Uterus (tissue), 4 donors: ENCODE measurements around the gene KDM2B. TPM values are rescaled to one million over a fixed set of nuclear protein-coding genes. Genes with fewer than 3 reads are reported as not detected.

ENCODE experiments used
- DNase-seq, 2 donors: peaks; one replicate each; pipeline ENCODE4 v3.0.0-alpha.2; 2019 to 2020
- H3K27ac ChIP-seq, 2 donors: fragments of 200-600 bp; sonication (generic); 1 replicate in 1 of 2; 2 replicates in 1 of 2; pipeline ENCODE4 v1.5.1; 2016 to 2018
- H3K27me3 ChIP-seq, 2 donors: fragments of 200-600 bp; sonication (generic); one replicate each; pipeline ENCODE4 v1.5.1; 2018 to 2019; ENCODE audit warnings: control low read depth in 1 of 2
- H3K36me3 ChIP-seq, 2 donors: fragments of 200-600 bp; sonication (generic); one replicate each; pipeline ENCODE4 v1.5.1; 2019; ENCODE audit warnings: control low read depth in 1 of 2
- H3K4me1 ChIP-seq, 2 donors: fragments of 200-600 bp; sonication (generic); one replicate each; pipeline ENCODE4 v1.5.1; 2018 to 2019; ENCODE audit warnings: control low read depth in 1 of 2
- H3K4me3 ChIP-seq, 2 donors: fragments of 200-600 bp; sonication (generic); 1 replicate in 1 of 2; 2 replicates in 1 of 2; pipeline ENCODE4 v1.5.1; 2018 to 2019; ENCODE audit warnings: mild to moderate bottlenecking in 1 of 2
- H3K9me3 ChIP-seq, 2 donors: fragments of 200-600 bp; sonication (generic); one replicate each; pipeline ENCODE4 v1.5.1; 2019; ENCODE audit warnings: control low read depth in 1 of 2
- POLR2A ChIP-seq, 2 donors: fragments of 450-650 bp; IDR thresholded peaks; one replicate each; pipeline ENCODE4 v1.6.1; 2016; ENCODE audit warnings: antibody characterized with exemption in 2 of 2, mild to moderate bottlenecking in 1 of 2, moderate library complexity in 1 of 2
- intact Hi-C: fragments of 100-400 bp; cut with DNase I; formaldehyde crosslinking; loops from one replicate; pipeline ENCODE4 v1.15.1; 2023; ENCODE audit warnings: low total_unique reads
- total RNA-seq, 4 donors: library from RNA; depleted of rRNA in 3 of 4; stranded (reverse); fragments of >200 nt in 3 of 4; gene quantifications; one replicate each; pipeline versions ENCODE4 v1.1.0 to v1.2.4, GENCODE V29; 2014 to 2023
- TF ChIP-seq, protein P1 (sequence below), 4 experiments: fragments of 200-600 bp in 2 of 4; fragments of 450-650 bp in 2 of 4; sonication (generic) in 2 of 4; IDR thresholded peaks; one replicate each; pipeline ENCODE4 v1.5.1; 2016 to 2019; ENCODE audit warnings: antibody characterized with exemption in 4 of 4, mild to moderate bottlenecking in 2 of 4, moderate library complexity in 1 of 4
- donor health status: DM: yes; HTN: yes; CAD: no.

KDM2B gene
- total RNA-seq, 4 donors from 2014 or later, result 6.1 to 78.0 (median 19.8) TPM

DNA sequence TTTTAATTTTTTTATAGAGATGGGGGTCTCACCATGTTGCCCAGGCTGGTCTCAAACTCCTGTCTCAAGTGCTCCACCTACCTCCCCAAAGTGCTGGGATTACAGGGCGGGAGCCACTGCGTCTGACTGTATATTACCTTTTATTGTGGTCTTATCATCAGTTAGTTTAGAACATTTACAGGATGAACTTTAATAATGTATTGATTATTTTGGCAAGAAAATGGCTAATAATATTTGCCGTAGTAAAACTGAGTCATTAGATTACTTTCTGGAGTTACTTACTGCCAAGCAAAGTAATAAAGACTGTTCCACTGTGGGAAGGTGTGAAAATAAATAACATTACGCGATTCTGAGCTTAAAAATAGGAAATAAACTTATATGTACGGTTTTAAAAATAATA lies 21.9 kb upstream of the KDM2B start:
- intact Hi-C loops, result no loop called here
- no peaks in the 10 kb centered on the region for H3K27me3 ChIP-seq
- H3K36me3 ChIP-seq, result no peaks in the 10 kb centered on the region
- H3K9me3 ChIP-seq, result no peaks in the 10 kb centered on the region
- no peak overlapping the region for H3K27ac ChIP-seq
- H3K4me1 ChIP-seq, result no peaks in the 10 kb centered on the region
- no peak for TF ChIP-seq POLR2A (IDR thresholded peaks at IDR 0.05)
- TF ChIP-seq, protein P1, sequence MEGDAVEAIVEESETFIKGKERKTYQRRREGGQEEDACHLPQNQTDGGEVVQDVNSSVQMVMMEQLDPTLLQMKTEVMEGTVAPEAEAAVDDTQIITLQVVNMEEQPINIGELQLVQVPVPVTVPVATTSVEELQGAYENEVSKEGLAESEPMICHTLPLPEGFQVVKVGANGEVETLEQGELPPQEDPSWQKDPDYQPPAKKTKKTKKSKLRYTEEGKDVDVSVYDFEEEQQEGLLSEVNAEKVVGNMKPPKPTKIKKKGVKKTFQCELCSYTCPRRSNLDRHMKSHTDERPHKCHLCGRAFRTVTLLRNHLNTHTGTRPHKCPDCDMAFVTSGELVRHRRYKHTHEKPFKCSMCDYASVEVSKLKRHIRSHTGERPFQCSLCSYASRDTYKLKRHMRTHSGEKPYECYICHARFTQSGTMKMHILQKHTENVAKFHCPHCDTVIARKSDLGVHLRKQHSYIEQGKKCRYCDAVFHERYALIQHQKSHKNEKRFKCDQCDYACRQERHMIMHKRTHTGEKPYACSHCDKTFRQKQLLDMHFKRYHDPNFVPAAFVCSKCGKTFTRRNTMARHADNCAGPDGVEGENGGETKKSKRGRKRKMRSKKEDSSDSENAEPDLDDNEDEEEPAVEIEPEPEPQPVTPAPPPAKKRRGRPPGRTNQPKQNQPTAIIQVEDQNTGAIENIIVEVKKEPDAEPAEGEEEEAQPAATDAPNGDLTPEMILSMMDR (IDR thresholded peaks at IDR 0.05), result no peak
- DNase-seq, result no peak
- no peak overlapping the region for H3K4me3 ChIP-seq

DNA sequence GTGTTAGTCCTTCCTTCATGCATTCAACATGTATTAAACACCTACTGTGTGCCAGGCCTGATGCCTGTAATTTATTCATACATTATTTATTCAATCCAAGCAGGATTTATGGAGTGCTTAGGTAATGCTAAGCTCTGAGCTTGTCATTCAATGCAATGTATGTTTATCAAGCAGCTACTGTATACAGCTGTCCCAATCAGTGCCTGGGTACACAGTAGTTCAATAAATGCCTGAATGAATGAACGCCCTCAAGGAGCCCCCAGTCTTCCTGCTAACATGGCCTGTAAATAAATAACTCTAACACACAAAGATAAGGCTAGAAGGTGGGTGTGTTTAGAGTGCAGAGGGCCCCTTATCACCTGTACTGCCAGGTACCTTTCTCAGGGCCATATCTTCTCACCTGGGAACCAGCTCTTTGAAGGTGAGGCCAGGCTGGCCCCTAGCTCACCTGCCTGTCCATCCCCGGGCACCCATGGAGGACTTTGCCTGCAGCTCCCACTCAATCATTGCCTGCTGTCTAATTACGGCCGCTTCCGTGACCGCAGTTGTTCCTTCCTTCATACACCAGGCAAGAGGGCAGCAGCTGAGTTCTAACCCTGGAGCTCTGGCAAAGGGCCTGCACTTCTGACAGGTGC lies 20.0 kb upstream of the KDM2B start:
- H3K36me3 ChIP-seq, result no peaks in the 10 kb centered on the region
- H3K27me3 ChIP-seq, result no peaks in the 10 kb centered on the region
- H3K9me3 ChIP-seq, result no peaks in the 10 kb centered on the region
- no peak overlapping the region for H3K27ac ChIP-seq
- H3K4me1 ChIP-seq, result no peaks in the 10 kb centered on the region
- H3K4me3 ChIP-seq, result no peak overlapping the region
- TF ChIP-seq, protein P1 (IDR thresholded peaks at IDR 0.05), result no peak
- TF ChIP-seq POLR2A (IDR thresholded peaks at IDR 0.05), result no peak
- intact Hi-C loops, result no loop called here
- DNase-seq, result no peak

DNA sequence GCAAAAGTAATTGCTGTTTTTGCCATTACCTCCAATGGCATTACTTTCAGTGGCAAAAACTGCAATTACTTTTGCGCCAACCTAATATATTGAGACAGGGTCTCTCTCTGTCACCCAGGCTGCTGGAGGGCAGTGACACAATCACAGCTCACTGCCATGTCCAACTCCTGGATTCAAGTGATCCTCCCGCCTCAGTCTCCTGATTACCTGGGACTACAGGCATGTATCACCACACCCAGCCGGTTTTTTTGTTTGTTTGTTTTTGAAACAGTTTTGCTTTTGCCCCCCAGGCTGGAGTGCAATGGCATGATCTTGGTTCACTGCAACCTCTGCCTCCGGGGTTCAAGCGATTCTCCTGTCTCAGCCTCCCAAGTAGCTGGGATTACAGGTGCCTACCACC lies 15.7 kb upstream of the KDM2B start:
- no peak for DNase-seq
- Histone ChIP-seq H3K36me3 (no peaks in the 10 kb centered on the region), H3K9me3 (no peaks in the 10 kb centered on the region), H3K4me1 (no peaks in the 10 kb centered on the region), H3K4me3 (no peak overlapping the region), H3K27me3 (no peaks in the 10 kb centered on the region), H3K27ac (no peak overlapping the region)
- TF ChIP-seq POLR2A (IDR thresholded peaks at IDR 0.05), result no peak
- TF ChIP-seq, protein P1 (IDR thresholded peaks at IDR 0.05), result no peak
- intact Hi-C loops, result no loop called here

DNA sequence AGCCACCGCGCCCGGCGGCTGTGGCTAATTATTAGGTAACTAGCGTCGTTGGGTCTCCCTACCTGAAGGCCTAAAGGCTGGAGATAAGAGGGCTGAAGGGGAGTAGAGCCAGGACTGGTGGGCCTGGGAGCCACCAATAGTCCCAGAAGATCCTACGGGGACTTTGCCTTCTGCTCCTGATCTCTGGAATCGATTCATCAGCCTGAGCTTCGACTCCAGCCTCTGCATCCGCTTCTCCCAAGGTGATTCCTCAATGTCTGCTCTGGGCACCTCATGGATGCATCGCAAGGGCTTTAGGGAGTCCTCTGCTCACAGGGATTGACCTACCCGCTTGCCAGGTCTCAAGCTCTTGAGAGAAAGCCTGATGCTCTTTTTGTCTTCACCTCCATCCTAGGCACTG lies 14.7 kb upstream of the KDM2B start:
- TF ChIP-seq, protein P1 (IDR thresholded peaks at IDR 0.05), result no peak
- no peak for TF ChIP-seq POLR2A (IDR thresholded peaks at IDR 0.05)
- DNase-seq, result no peak
- H3K9me3 ChIP-seq, result no peaks in the 10 kb centered on the region
- intact Hi-C loops, result no loop called here
- no peaks in the 10 kb centered on the region for H3K27me3 ChIP-seq
- no peak overlapping the region for H3K27ac ChIP-seq
- H3K36me3 ChIP-seq, result no peaks in the 10 kb centered on the region
- no peak overlapping the region for H3K4me3 ChIP-seq
- H3K4me1 ChIP-seq, result peaks cover 0 to 3% of the 10 kb centered on the region in 2 donors

DNA sequence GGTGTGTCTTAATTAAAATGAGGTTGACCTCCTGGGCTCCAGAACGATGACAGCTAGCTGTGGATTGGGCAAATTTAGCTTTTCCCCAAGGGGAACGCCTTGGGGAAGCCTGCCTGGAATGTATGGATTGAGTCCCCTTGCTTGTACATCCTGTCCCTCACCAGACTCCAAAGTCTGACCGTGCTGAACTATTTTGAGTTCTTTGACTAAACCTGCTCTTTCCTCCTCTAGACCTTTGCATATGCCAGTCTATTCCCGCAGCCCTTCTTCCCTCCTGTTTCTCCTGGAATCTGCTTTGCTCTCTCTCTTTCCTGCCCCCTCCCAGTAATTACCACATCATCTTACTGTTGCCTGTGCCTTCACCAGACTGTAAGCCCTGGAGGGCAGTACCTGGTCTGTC lies 11.5 kb upstream of the KDM2B start:
- DNase-seq, result no peak
- Histone ChIP-seq H3K27me3 (no peaks in the 10 kb centered on the region), H3K4me3 (no peak overlapping the region), H3K4me1 (peaks cover 0 to 3% of the 10 kb centered on the region in 2 donors), H3K27ac (no peak overlapping the region), H3K9me3 (no peaks in the 10 kb centered on the region), H3K36me3 (no peaks in the 10 kb centered on the region)
- intact Hi-C loops, result no loop called here
- TF ChIP-seq, protein P1 (IDR thresholded peaks at IDR 0.05), result no peak
